Right lobe of liver (tissue), 4 donors: ENCODE measurements around the gene ADTRP.

Experiments
- CTCF ChIP-seq, 4 donors: fragments of 200-600 bp in 3 of 4; fragments of 450-650 bp in 1 of 4; IDR thresholded peaks; one replicate each; pipeline versions ENCODE4 v1.5.1 to v1.8.0; 2016 to 2022; ENCODE audit warnings: antibody characterized with exemption in 4 of 4, mild to moderate bottlenecking in 2 of 4
- POLR2A ChIP-seq: fragments of 450-650 bp; IDR thresholded peaks from one replicate; pipeline ENCODE4 v1.6.1; 2017; ENCODE audit warnings: antibody characterized with exemption, mild to moderate bottlenecking
- donor health status: DM: no; HTN: no; CAD: no.
- donor health status: DM: no; HTN: no; CAD: no.
- donor health status: DM: no; HTN: yes; CAD: no.

DNA sequence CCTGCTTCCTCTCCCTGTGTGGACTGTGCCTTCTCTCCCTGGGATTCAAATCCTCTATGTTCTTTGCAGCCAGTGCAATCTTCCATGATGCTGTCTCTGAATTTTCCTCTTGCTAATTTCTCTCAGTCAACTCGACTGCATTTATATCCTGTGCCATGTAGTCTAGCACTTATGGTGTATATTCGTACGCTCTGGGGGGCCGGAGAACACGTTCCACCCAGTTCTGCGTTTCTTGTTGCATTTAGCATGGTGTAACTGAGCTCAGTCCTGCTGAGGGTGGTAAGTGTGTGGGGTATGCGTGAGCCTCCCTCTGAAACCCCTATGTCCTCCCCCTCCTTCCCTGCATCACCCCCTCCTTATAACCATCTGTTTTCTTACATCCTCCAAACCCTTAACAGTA lies 42.0 kb downstream of the ADTRP start:
- TF ChIP-seq CTCF (IDR thresholded peaks at IDR 0.05) (no peak), POLR2A (no peak)
